ENCODE results near the gene ESYT2.

DNA sequence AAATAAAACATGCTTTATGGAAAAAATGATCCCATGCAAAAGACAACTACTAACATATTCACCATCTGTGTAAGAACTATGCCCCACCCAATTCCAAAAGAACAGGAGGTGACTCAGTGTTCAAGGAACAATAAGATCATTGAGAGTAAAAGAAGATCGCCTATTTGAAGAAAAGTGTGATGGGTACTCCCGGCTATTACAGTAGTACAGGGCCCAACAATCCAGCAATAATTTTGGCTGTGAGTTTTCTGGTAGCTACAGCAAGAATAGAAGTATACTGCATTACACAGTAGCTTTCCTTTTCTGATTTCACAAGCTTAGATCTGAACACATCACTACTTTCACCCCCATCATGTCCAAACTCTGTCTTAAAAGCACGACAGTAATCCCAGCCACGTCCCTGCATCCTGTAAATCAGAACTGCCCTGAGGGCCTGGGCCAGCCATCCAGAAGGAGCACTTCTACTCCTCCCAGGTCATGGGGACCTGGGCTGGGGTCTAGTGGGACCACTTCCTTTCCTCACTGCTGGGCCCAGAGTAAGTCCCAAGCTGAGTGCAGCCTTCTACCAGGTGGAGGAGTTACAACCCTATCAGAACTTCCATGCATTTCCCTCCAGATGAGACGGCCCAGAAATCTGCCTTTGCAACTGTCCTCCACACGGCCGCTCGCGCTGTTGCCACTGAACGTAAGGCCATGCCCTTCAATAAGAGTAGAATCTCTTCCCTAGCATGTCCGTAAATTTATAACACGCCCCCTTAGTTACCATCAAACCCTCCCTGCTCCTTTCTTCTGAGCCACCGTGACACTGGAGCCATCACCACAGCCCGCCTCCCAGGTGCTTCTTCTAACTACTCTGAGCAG lies 7.9 kb downstream of the ESYT2 start:
- no peak for TF ChIP-seq POLR2A (IDR thresholded peaks at IDR 0.05)
- TF ChIP-seq, protein P1, sequence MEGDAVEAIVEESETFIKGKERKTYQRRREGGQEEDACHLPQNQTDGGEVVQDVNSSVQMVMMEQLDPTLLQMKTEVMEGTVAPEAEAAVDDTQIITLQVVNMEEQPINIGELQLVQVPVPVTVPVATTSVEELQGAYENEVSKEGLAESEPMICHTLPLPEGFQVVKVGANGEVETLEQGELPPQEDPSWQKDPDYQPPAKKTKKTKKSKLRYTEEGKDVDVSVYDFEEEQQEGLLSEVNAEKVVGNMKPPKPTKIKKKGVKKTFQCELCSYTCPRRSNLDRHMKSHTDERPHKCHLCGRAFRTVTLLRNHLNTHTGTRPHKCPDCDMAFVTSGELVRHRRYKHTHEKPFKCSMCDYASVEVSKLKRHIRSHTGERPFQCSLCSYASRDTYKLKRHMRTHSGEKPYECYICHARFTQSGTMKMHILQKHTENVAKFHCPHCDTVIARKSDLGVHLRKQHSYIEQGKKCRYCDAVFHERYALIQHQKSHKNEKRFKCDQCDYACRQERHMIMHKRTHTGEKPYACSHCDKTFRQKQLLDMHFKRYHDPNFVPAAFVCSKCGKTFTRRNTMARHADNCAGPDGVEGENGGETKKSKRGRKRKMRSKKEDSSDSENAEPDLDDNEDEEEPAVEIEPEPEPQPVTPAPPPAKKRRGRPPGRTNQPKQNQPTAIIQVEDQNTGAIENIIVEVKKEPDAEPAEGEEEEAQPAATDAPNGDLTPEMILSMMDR (IDR thresholded peaks at IDR 0.05), result no peak
- peak in 1 of 3 donors; percentile 50 for TF ChIP-seq POLR2AphosphoS5 (IDR thresholded peaks at IDR 0.05)
- no peak for TF ChIP-seq EP300 (IDR thresholded peaks at IDR 0.05)
